GM12892 (cell line): ENCODE results near the gene MUC6.

ENCODE experiments used
- POLR2A ChIP-seq: IDR thresholded peaks from 2 replicates; pipeline ENCODE4 v1.6.1; 2011; ENCODE audit warnings: low read depth, low read length, control low read depth
- POLR2AphosphoS5 ChIP-seq: IDR thresholded peaks from 2 replicates; pipeline ENCODE4 v1.6.1; 2011; ENCODE audit warnings: low read depth, low read length, control low read depth

DNA sequence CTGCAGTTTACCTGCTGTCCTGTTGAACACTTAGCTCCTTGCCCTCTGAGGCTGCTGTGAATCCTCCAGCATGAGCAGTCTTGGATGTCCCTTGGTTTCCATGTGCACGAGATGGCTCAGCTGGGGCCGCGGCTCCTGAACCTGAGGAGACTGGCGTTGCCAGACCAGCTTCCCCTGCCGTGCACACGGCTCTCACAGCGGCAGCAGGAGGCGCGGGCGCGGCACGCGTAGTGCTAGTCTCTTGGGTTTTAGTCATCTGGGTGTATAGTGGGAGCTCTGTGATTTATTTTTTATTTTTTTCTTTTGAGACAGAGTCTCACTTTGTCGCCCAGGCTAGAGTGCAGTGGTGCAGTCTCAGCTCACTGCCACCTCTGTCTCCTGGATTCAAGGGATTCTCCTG is 54.8 kb downstream of the MUC6 start:
- TF ChIP-seq POLR2AphosphoS5 (no peak), POLR2A (no peak)
